GM23248 (cell line): ENCODE results near the gene CACNA1I.

Source experiments
- EZH2 ChIP-seq: fragments of 200-600 bp; sonication (generic); IDR thresholded peaks from 2 replicates; pipeline ENCODE4 v1.6.1; 2018; ENCODE audit warnings: antibody characterized with exemption, mild to moderate bottlenecking; ENCODE audit not compliant: insufficient read depth, poor library complexity, severe bottlenecking
- EZH2phosphoT487 ChIP-seq: fragments of 200-600 bp; sonication (generic); IDR thresholded peaks from 2 replicates; pipeline ENCODE4 v1.6.1; 2018; ENCODE audit warnings: antibody characterized with exemption, moderate library complexity, mild to moderate bottlenecking, low read depth; ENCODE audit not compliant: insufficient read depth

DNA sequence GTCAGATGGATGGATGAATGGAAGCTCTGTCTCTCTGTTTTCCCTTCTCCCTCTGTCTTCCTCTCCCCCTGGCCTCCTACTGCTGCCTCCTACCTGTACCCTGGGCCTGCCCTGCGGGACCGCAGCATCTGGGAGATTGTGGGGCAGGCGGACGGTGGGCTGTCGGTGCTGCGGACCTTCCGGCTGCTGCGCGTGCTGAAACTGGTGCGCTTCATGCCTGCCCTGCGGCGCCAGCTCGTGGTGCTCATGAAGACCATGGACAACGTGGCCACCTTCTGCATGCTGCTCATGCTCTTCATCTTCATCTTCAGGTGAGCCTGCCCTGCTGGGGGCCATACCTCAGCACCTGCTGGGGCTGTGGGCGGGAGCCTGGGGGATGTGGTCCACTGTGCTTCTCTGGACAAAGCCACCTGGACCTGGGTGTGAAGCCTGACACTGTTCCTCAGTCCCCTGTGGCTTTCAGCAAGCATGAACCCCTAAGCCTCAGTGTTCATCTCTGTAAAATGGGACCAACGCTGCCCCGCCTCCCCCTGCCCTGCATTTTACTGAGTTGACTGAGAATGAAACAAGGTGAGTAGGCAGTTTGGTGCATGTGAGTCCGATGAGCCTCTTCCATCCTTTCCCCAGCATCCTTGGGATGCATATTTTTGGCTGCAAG lies 88.4 kb downstream of the CACNA1I start:
- TF ChIP-seq EZH2 (no peak), EZH2phosphoT487 (no peak)
